HCT116 (cell line): Measurements from ENCODE around the gene CDK19. TPM values are rescaled to one million over a fixed set of nuclear protein-coding genes. Genes with fewer than 3 reads are reported as not detected.

ENCODE experiments used
- ATAC-seq: fragments of 200-7000 bp; cut with Tn5 transposase; 2 replicates; pipeline ENCODE4 v1.9.1; 2020; ENCODE audit warnings: mild to moderate bottlenecking, moderate library complexity
- BruUV-seq: library from RNA; stranded (reverse); fragments of 400-500 nt; replicated peaks from 2 replicates; lab custom pipeline; 2021; lab: Mats Ljungman, UMichigan
- CTCF ChIA-PET: fragments of 300-600 bp; sonication (Branson Sonifier 250); formaldehyde crosslinking; loops from one replicate; lab custom pipeline; 2021; ENCODE audit warnings: antibody characterized with exemption; lab: Charles Lee
- POLR2A ChIA-PET: fragments of 300-600, 350-600 bp; sonication (Branson Sonifier 250); formaldehyde crosslinking; loops from one replicate; lab custom pipeline; 2021; ENCODE audit warnings: antibody characterized with exemption; lab: Charles Lee
- RAD21 ChIA-PET, 2 experiments: fragments of 300-600 bp; sonication (Branson Sonifier 250); formaldehyde crosslinking; loops; one replicate each; lab custom pipeline; 2023; ENCODE audit warnings: low total read pairs in 2 of 2; ENCODE audit not compliant: uncharacterized antibody in 2 of 2, unreplicated experiment in 2 of 2, low non-redundant PET in 1 of 2; lab: Charles Lee
- DNase-seq: peaks from one replicate; pipeline ENCODE4 v3.0.0-alpha.2; 2010; ENCODE audit warnings: low read depth, low spot score
- H2AFZ ChIP-seq: fragments of 200-600 bp; shearing (Covaris generic), sonication (generic); 2 replicates; pipeline ENCODE4 v1.6.1; 2017; ENCODE audit warnings: low read depth, mixed run types, mixed read lengths, antibody characterized with exemption, low read length; ENCODE audit not compliant: poor library complexity, severe bottlenecking
- H3K27ac ChIP-seq: 2 replicates; pipeline ENCODE4 v1.5.1; 2012; ENCODE audit warnings: low read depth, low read length
- H3K27me3 ChIP-seq: fragments of 200-600 bp; sonication (generic); 2 replicates; pipeline ENCODE4 v1.6.1; 2016; ENCODE audit warnings: mixed run types, low read length, mixed read lengths; ENCODE audit not compliant: insufficient read depth
- H3K36me3 ChIP-seq, 2 experiments: fragments of 200-500 bp in 1 of 2; fragments of 200-600 bp in 1 of 2; sonication (Bioruptor generic) in 1 of 2; sonication (generic) in 1 of 2; 2 replicates each; pipeline versions ENCODE4 v1.5.1 to v1.6.1; 2014 to 2016; ENCODE audit warnings: low read length in 2 of 2, inconsistent platforms in 1 of 2, mixed read lengths in 1 of 2, mixed run types in 1 of 2; ENCODE audit not compliant: insufficient read depth in 2 of 2, control insufficient read depth in 1 of 2
- H3K4me1 ChIP-seq, 2 experiments: fragments of 200-600 bp in 1 of 2; sonication (generic) in 1 of 2; 2 replicates each; pipeline versions ENCODE4 v1.5.1 to v1.6.1; 2012 to 2017; ENCODE audit warnings: low read length in 2 of 2, inconsistent platforms in 1 of 2, mild to moderate bottlenecking in 1 of 2, mixed read lengths in 1 of 2, mixed run types in 1 of 2, moderate library complexity in 1 of 2; ENCODE audit not compliant: insufficient read depth in 2 of 2, control insufficient read depth in 1 of 2
- H3K4me2 ChIP-seq: fragments of 200-600 bp; sonication (generic); 2 replicates; pipeline ENCODE4 v1.6.1; 2017; ENCODE audit warnings: mixed run types, low read length, mixed read lengths
- H3K4me3 ChIP-seq, 2 experiments: fragments of 200-600 bp in 1 of 2; sonication (generic) in 1 of 2; replicated peaks in 1 of 2; 2 replicates each; pipeline ENCODE4 v1.5.1; 2011 to 2016; ENCODE audit warnings: low read length in 2 of 2, control low read depth in 1 of 2, low read depth in 1 of 2, mild to moderate bottlenecking in 1 of 2, mixed read lengths in 1 of 2, mixed run types in 1 of 2
- H3K79me2 ChIP-seq: fragments of 200-600 bp; sonication (generic); 2 replicates; pipeline ENCODE4 v1.6.1; 2017; ENCODE audit warnings: mild to moderate bottlenecking, mixed run types, low read length, moderate library complexity, mixed read lengths; ENCODE audit not compliant: insufficient read depth
- H3K9ac ChIP-seq: fragments of 200-600 bp; sonication (generic); 2 replicates; pipeline ENCODE4 v1.6.1; 2016; ENCODE audit warnings: low read length, mixed read lengths
- H3K9me2 ChIP-seq: fragments of 200-600 bp; sonication (generic), shearing (Covaris generic); 2 replicates; pipeline ENCODE4 v1.6.1; 2017; ENCODE audit warnings: mixed run types, mild to moderate bottlenecking, moderate library complexity; ENCODE audit not compliant: insufficient read depth
- H3K9me3 ChIP-seq, 2 experiments: fragments of 200-500 bp in 1 of 2; fragments of 200-600 bp in 1 of 2; sonication (Bioruptor generic) in 1 of 2; sonication (generic) in 1 of 2; 2 replicates each; pipeline ENCODE4 v1.6.1; 2014 to 2017; ENCODE audit warnings: low read length in 2 of 2, mixed read lengths in 2 of 2, inconsistent platforms in 1 of 2, low read depth in 1 of 2, mild to moderate bottlenecking in 1 of 2, mixed run types in 1 of 2, moderate library complexity in 1 of 2; ENCODE audit not compliant: control insufficient read depth in 1 of 2, insufficient read depth in 1 of 2
- H4K20me1 ChIP-seq: fragments of 200-600 bp; sonication (generic), shearing (Covaris generic); 2 replicates; pipeline ENCODE4 v1.6.1; 2017; ENCODE audit warnings: mixed run types, mild to moderate bottlenecking, moderate library complexity; ENCODE audit not compliant: insufficient read depth
- ATF3 ChIP-seq: IDR thresholded peaks from 2 replicates; pipeline ENCODE4 v1.6.1; 2012
- EGR1 ChIP-seq: IDR thresholded peaks from 2 replicates; pipeline ENCODE4 v1.6.1; 2012; ENCODE audit warnings: low read depth
- ELF1 ChIP-seq: IDR thresholded peaks from 2 replicates; pipeline ENCODE4 v1.6.1; 2012; ENCODE audit warnings: low read depth, borderline replicate concordance
- EZH2 ChIP-seq: fragments of 200-600 bp; sonication (generic); IDR thresholded peaks from 2 replicates; pipeline ENCODE4 v1.6.1; 2017; ENCODE audit warnings: antibody characterized with exemption, mixed run types
- RAD21 ChIP-seq: IDR thresholded peaks from 2 replicates; pipeline ENCODE4 v1.6.1; 2012; ENCODE audit warnings: low read depth, mild to moderate bottlenecking
- REST ChIP-seq: IDR thresholded peaks from 2 replicates; pipeline ENCODE4 v1.6.1; 2012; ENCODE audit warnings: low read depth
- SIN3A ChIP-seq: IDR thresholded peaks from 2 replicates; pipeline ENCODE4 v1.6.1; 2012; ENCODE audit warnings: low read depth
- YY1 ChIP-seq: IDR thresholded peaks from 2 replicates; pipeline ENCODE4 v1.6.1; 2011; ENCODE audit warnings: low read length, low read depth, moderate library complexity, mild to moderate bottlenecking; ENCODE audit not compliant: insufficient replicate concordance; ENCODE audit errors: extremely low read depth
- ZNF274 ChIP-seq: fragments of 200-500 bp; sonication (Bioruptor generic); IDR thresholded peaks from 2 replicates; pipeline ENCODE4 v1.6.1; 2014; ENCODE audit warnings: mild to moderate bottlenecking, low read depth, low read length, inconsistent platforms
- intact Hi-C: fragments of 100-400 bp; cut with micrococcal nuclease; formaldehyde crosslinking; loops from 2 replicates; pipeline ENCODE4 v1.10.0; 2022
- total RNA-seq: library from RNA; stranded (reverse); gene quantifications from one replicate; pipeline ENCODE4 v1.2.1, GENCODE V29; 2021; ENCODE audit not compliant: unreplicated experiment

CDK19 gene
- total RNA-seq, 1 experiment from 2014 or later = 20.0 TPM

DNA sequence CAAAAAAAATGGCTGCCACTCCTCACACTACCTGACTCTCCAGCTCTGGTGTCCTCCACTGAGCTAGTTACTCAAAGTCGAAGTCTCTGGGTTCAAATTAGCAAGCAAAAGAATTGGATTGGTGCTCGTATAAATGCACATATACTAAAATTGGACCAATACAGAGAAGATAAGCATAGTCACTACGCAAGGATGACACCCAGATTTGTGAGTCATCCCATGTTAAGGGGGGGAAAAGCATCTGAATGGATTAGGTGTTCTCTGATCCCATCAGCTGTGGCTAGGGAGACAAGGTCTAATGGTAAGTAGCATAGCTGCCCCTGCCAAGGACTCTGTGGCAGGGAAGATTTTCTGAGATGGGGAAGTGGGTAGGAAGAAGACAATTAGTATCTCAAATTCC is 41.0 kb upstream of the CDK19 start:
- H4K20me1 ChIP-seq = no peaks in the 10 kb centered on the region
- DNase-seq = no peak
- H2AFZ ChIP-seq = no peak overlapping the region
- no peaks in the 10 kb centered on the region for H3K9me3 ChIP-seq
- H3K27me3 ChIP-seq = no peaks in the 10 kb centered on the region
- H3K9me2 ChIP-seq = no peaks in the 10 kb centered on the region
- ChIA-PET RAD21 (no interaction called here), POLR2A (interaction anchor here (4.2 kb wide), 1 partner anchor 18 kb away, joined by 17 read pairs; the partner anchor contains the start of gene AMD1), CTCF (no interaction called here)
- H3K36me3 ChIP-seq = no peaks in the 10 kb centered on the region
- intact Hi-C loops = no loop called here
- H3K4me3 ChIP-seq = no peak overlapping the region
- no peak overlapping the region for H3K9ac ChIP-seq
- no TSS peak for BruUV-seq
- no peaks in the 10 kb centered on the region for H3K79me2 ChIP-seq
- ATAC-seq = no peak
- no peak overlapping the region for H3K4me2 ChIP-seq
- TF ChIP-seq YY1 (no peak), EGR1 (no peak), ZNF274 (no peak), REST (no peak), EZH2 (no peak), RAD21 (no peak), SIN3A (no peak), ATF3 (no peak), ELF1 (no peak)
- peaks cover 3 to 8% of the 10 kb centered on the region in 2 experiments; a peak in 2 of 4 replicates for H3K4me1 ChIP-seq
- no peak overlapping the region for H3K27ac ChIP-seq
